Lower leg skin (tissue), 3 donors: ENCODE measurements around the gene SAMD8.

Experiments used
- POLR2A ChIP-seq, 2 donors: fragments of 450-650 bp; IDR thresholded peaks; one replicate each; pipeline ENCODE4 v1.6.1; 2016 to 2017; ENCODE audit warnings: antibody characterized with exemption in 2 of 2, mild to moderate bottlenecking in 1 of 2, moderate library complexity in 1 of 2
- TF ChIP-seq, protein P1 (sequence below), 3 donors: fragments of 450-650 bp; IDR thresholded peaks; one replicate each; pipeline ENCODE4 v1.5.1; 2016; ENCODE audit warnings: antibody characterized with exemption in 3 of 3, mild to moderate bottlenecking in 3 of 3, moderate library complexity in 2 of 3

DNA sequence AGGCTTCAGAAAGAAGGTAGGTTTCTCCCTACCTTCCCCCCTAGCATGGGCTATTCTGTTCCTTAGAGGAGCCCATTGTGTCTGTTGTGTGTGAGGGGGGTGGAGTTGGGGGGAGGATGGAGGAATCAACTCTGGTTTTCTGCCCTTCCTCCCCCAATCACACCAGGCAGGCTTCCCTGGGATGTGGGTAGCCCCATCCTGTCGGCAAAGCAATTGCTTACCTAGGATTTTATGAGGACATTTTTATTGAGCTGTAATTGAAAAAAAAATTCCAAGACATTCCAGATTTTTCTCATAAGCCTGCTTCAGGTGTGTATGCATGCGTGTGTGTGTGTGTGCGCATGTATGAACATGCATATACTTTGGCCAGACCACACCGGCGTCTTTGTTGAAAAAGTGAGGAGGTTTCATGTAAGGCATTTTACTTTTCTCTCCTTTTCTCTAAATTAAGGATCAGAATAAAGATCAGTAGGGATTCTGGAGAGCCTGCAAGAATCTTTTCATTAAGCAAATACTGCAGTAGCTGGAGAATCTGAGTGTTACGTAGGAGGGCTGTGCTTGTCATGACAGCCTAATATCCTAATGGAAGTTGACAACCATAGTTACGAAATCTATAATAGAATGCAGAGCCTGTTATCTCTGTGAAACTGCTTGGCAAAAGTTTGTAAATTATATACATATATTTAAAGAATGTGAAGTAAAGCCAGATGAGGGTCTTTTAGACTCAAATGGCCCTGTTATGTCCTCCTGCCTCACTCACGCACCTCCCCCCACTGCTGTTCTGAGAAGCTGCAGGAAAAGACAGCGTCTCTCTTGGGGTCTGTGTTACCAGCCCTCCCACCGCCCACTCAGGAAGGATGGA lies 27.3 kb upstream of the SAMD8 start:
- TF ChIP-seq, protein P1, sequence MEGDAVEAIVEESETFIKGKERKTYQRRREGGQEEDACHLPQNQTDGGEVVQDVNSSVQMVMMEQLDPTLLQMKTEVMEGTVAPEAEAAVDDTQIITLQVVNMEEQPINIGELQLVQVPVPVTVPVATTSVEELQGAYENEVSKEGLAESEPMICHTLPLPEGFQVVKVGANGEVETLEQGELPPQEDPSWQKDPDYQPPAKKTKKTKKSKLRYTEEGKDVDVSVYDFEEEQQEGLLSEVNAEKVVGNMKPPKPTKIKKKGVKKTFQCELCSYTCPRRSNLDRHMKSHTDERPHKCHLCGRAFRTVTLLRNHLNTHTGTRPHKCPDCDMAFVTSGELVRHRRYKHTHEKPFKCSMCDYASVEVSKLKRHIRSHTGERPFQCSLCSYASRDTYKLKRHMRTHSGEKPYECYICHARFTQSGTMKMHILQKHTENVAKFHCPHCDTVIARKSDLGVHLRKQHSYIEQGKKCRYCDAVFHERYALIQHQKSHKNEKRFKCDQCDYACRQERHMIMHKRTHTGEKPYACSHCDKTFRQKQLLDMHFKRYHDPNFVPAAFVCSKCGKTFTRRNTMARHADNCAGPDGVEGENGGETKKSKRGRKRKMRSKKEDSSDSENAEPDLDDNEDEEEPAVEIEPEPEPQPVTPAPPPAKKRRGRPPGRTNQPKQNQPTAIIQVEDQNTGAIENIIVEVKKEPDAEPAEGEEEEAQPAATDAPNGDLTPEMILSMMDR (IDR thresholded peaks at IDR 0.05): no peak
- TF ChIP-seq POLR2A (IDR thresholded peaks at IDR 0.05): no peak
